HepG2 (cell line): ENCODE measurements around the gene STX4. TPM values are rescaled to one million over a fixed set of nuclear protein-coding genes. Genes with fewer than 3 reads are reported as not detected.
A peak's percentile ranks its signal among the peaks of the same experiment; 100 is the strongest.

Experiments used
- AHDC1 ChIP-seq: sonication (generic); formaldehyde crosslinking; IDR thresholded peaks from 2 replicates; pipeline ENCODE4 v1.5.1; 2020; ENCODE audit warnings: mild to moderate bottlenecking, missing genetic modification reagents, borderline replicate concordance
- CBX1 ChIP-seq: IDR thresholded peaks from one replicate; pipeline ENCODE4 v1.6.1; 2016; ENCODE audit warnings: antibody characterized with exemption, low read depth
- HNF1A ChIP-seq, 2 experiments: sonication (generic) in 1 of 2; formaldehyde crosslinking in 1 of 2; IDR thresholded peaks; 2 replicates each; pipeline versions ENCODE4 v1.4.0 to v1.6.1; 2016 to 2020; ENCODE audit warnings: borderline replicate concordance in 1 of 2, low read depth in 1 of 2, mild to moderate bottlenecking in 1 of 2, missing genetic modification reagents in 1 of 2
- HOXA3 ChIP-seq: sonication (generic); formaldehyde crosslinking; IDR thresholded peaks from 2 replicates; pipeline ENCODE4 v1.5.0; 2020; ENCODE audit warnings: missing genetic modification reagents
- NCOA1 ChIP-seq: sonication (generic); formaldehyde crosslinking; IDR thresholded peaks from 2 replicates; pipeline ENCODE4 v1.9.0; 2021; ENCODE audit warnings: missing genetic modification reagents
- PATZ1 ChIP-seq: sonication (generic); formaldehyde crosslinking; IDR thresholded peaks from 2 replicates; pipeline ENCODE4 v1.4.0; 2020; ENCODE audit warnings: missing genetic modification reagents
- SATB2 ChIP-seq: sonication (generic); formaldehyde crosslinking; IDR thresholded peaks from 2 replicates; pipeline ENCODE4 v1.5.0; 2020; ENCODE audit warnings: missing genetic modification reagents
- SP140L ChIP-seq: sonication (generic); formaldehyde crosslinking; IDR thresholded peaks from 2 replicates; pipeline ENCODE4 v1.4.0; 2020; ENCODE audit warnings: missing genetic modification reagents, borderline replicate concordance
- ZFP91 ChIP-seq: sonication (generic); formaldehyde crosslinking; IDR thresholded peaks from 2 replicates; pipeline ENCODE4 v1.9.0; 2022; ENCODE audit warnings: missing genetic modification reagents, mild to moderate bottlenecking, borderline replicate concordance
- ZMYM2 ChIP-seq: sonication (generic); formaldehyde crosslinking; IDR thresholded peaks from 2 replicates; pipeline ENCODE4 v1.8.0; 2022; ENCODE audit warnings: mild to moderate bottlenecking, missing genetic modification reagents
- ZNF432 ChIP-seq: sonication (generic); formaldehyde crosslinking; IDR thresholded peaks from 2 replicates; pipeline ENCODE4 v1.5.0; 2020; ENCODE audit warnings: missing genetic modification reagents, mild to moderate bottlenecking, borderline replicate concordance
- ZNF546 ChIP-seq: sonication (generic); formaldehyde crosslinking; conservative IDR thresholded peaks from 2 replicates; pipeline ENCODE4 v1.8.1; 2023; ENCODE audit warnings: mild to moderate bottlenecking, missing genetic modification reagents
- ZNF629 ChIP-seq: sonication (generic); formaldehyde crosslinking; conservative IDR thresholded peaks from 2 replicates; pipeline ENCODE4 v1.5.0; 2020; ENCODE audit warnings: missing genetic modification reagents
- ZNF720 ChIP-seq: sonication (generic); formaldehyde crosslinking; IDR thresholded peaks from 2 replicates; pipeline ENCODE4 v1.4.0; 2020; ENCODE audit warnings: missing genetic modification reagents
- ZNF891 ChIP-seq: sonication (generic); formaldehyde crosslinking; IDR thresholded peaks from 2 replicates; pipeline ENCODE4 v1.5.0; 2020; ENCODE audit warnings: mild to moderate bottlenecking, missing genetic modification reagents
- polyA plus RNA-seq, 8 experiments: library from polyadenylated mRNA; depleted of rRNA in 3 of 8; stranded (reverse) in 7 of 8; unstranded in 1 of 8; fragments of >200 nt; fragmentation: Illumina TruSeq in 4 of 8; extraction: Trizol in 4 of 8; gene quantifications; 2 replicates each; pipeline versions ENCODE4 v1.2.1 to v1.2.3, GENCODE V29; 2011 to 2016; ENCODE audit warnings: low read depth in 4 of 8, missing spikeins in 1 of 8, mixed read lengths in 1 of 8; ENCODE audit not compliant: insufficient read depth in 1 of 8
- total RNA-seq, 5 experiments: library from RNA; depleted of rRNA; stranded (reverse); fragments of >200 nt; fragmentation: Illumina TruSeq; extraction: Trizol; gene quantifications; 2 replicates each; pipeline ENCODE4 v1.2.3, GENCODE V29; 2016; ENCODE audit warnings: low read depth in 1 of 5

The STX4 gene
- total and polyA plus RNA-seq, 2 of the 13 experiments (the other 11 are each of a cell fraction or from before 2014, with no cell fraction given), result 29.2 to 34.6 TPM

- TF ChIP-seq AHDC1 (CRISPR knock-in tag), result peak; percentile 65; the same call in 1 of the 2 replicates
- 0 out of 2 replicates have a peak, but pooled peaks have one; percentile 45 for TF ChIP-seq ZNF546 (CRISPR knock-in tag)
- TF ChIP-seq ZNF720 (CRISPR knock-in tag), result no peak
- TF ChIP-seq SATB2, result 0 out of 2 replicates have a peak, but pooled peaks have one; percentile 17
- 0 out of 2 replicates have a peak, but pooled peaks have one; percentile 10 for TF ChIP-seq SP140L (CRISPR knock-in tag)
- TF ChIP-seq PATZ1 (CRISPR knock-in tag), result no peak
- peak; percentile 61; the same call in 1 of the 2 replicates for TF ChIP-seq ZFP91 (CRISPR knock-in tag)
- TF ChIP-seq HOXA3 (CRISPR knock-in tag), result no peak
- peak; percentile 90 for TF ChIP-seq ZNF629 (CRISPR knock-in tag)
- TF ChIP-seq ZNF432 (CRISPR knock-in tag), result peak; percentile 43; the same call in 1 of the 2 replicates
- no peak for TF ChIP-seq CBX1
- peak; percentile 86; the same call in 1 of the 2 replicates for TF ChIP-seq ZNF891 (CRISPR knock-in tag)
- TF ChIP-seq ZMYM2 (CRISPR knock-in tag), result 0 out of 2 replicates have a peak, but pooled peaks have one; percentile 49
- TF ChIP-seq HNF1A (IDR thresholded peaks at IDR 0.05; ENCODE audit: low read depth), result no peak
- no peak for TF ChIP-seq HNF1A (CRISPR knock-in tag; IDR thresholded peaks at IDR 0.05; ENCODE audit: borderline replicate concordance)
- TF ChIP-seq NCOA1 (CRISPR knock-in tag), result 0 out of 2 replicates have a peak, but pooled peaks have one; percentile 6
Observed at GRCh38 chr16:31072540-31073141, 39.3 kb downstream of the STX4 start (continued).
